B cell (primary cell): ENCODE results near the gene TEDC1. TPM values are rescaled to one million over a fixed set of nuclear protein-coding genes. Genes with fewer than 3 reads are reported as not detected.

Source experiments
- ATAC-seq: fragments of 200-7000 bp; cut with Tn5 transposase; one replicate; pipeline ENCODE4 v1.10.0; 2021; ENCODE audit warnings: low read depth, mild to moderate bottlenecking, moderate number of reproducible peaks, moderate library complexity
- CTCF ChIA-PET: fragments of 350-600 bp; sonication (Branson Sonifier 250); formaldehyde crosslinking; loops from one replicate; lab custom pipeline; 2021; ENCODE audit warnings: antibody characterized with exemption, inconsistent platforms; lab: Charles Lee
- POLR2A ChIA-PET: fragments of 350-600 bp; sonication (Branson Sonifier 250); formaldehyde crosslinking; loops from one replicate; lab custom pipeline; 2021; ENCODE audit warnings: antibody characterized with exemption; lab: Charles Lee
- DNase-seq: peaks from one replicate; pipeline ENCODE4 v3.0.0; 2013
- H2AFZ ChIP-seq: 2 replicates; pipeline ENCODE4 v1.6.1; 2012; ENCODE audit warnings: mild to moderate bottlenecking, low read depth, low read length; ENCODE audit not compliant: insufficient read depth, poor library complexity, severe bottlenecking
- H3K27ac ChIP-seq, 2 donors: 1 replicate in 1 of 2; 2 replicates in 1 of 2; pipeline ENCODE4 v1.5.1; 2012 to 2013; ENCODE audit warnings: low read length in 2 of 2, mild to moderate bottlenecking in 2 of 2, moderate library complexity in 1 of 2
- H3K27me3 ChIP-seq, 4 experiments: fragments of 200-600 bp in 1 of 4; sonication (generic) in 1 of 4; replicated peaks in 1 of 4; 1 replicate in 2 of 4; 2 replicates in 2 of 4; pipeline versions ENCODE4 v1.6.1 to v1.7.0; 2013 to 2016; ENCODE audit warnings: low read length in 3 of 4, mild to moderate bottlenecking in 2 of 4, mixed read lengths in 1 of 4, moderate library complexity in 1 of 4; ENCODE audit not compliant: insufficient read depth in 4 of 4, control insufficient read depth in 3 of 4; ENCODE audit errors: control extremely low read depth in 1 of 4
- H3K36me3 ChIP-seq, 2 experiments: replicated peaks in 1 of 2; 1 replicate in 1 of 2; 2 replicates in 1 of 2; pipeline versions ENCODE4 v1.6.1 to v1.7.1; 2013; ENCODE audit warnings: low read length in 1 of 2; ENCODE audit not compliant: insufficient read depth in 2 of 2, control insufficient read depth in 1 of 2; ENCODE audit errors: control extremely low read depth in 1 of 2, extremely low read depth in 1 of 2
- H3K4me1 ChIP-seq, 2 donors: fragments of 200-600 bp in 1 of 2; sonication (generic) in 1 of 2; 1 replicate in 1 of 2; 2 replicates in 1 of 2; pipeline versions ENCODE4 v1.5.1 to v1.6.1; 2013 to 2017; ENCODE audit warnings: low read length in 2 of 2; ENCODE audit not compliant: control insufficient read depth in 2 of 2, insufficient read depth in 2 of 2
- H3K4me2 ChIP-seq: replicated peaks from 2 replicates; pipeline ENCODE3; 2012; ENCODE audit warnings: mild to moderate bottlenecking, low read depth, low read length; ENCODE audit not compliant: poor library complexity, severe bottlenecking
- H3K4me3 ChIP-seq, 5 experiments: fragments of 200-600 bp in 1 of 5; sonication (generic) in 1 of 5; 1 replicate in 3 of 5; 2 replicates in 2 of 5; pipeline versions ENCODE4 v1.5.1 to v1.7.0; 2011 to 2016; ENCODE audit warnings: low read length in 4 of 5, mild to moderate bottlenecking in 4 of 5, low read depth in 2 of 5, control low read depth in 1 of 5, moderate library complexity in 1 of 5; ENCODE audit not compliant: insufficient read depth in 1 of 5; ENCODE audit errors: control extremely low read depth in 1 of 5, extremely low read depth in 1 of 5
- H3K79me2 ChIP-seq: fragments of 200-600 bp; sonication (generic); one replicate; pipeline ENCODE4 v1.6.0; 2016; ENCODE audit warnings: low read length; ENCODE audit not compliant: control insufficient read depth, insufficient read depth
- H3K9ac ChIP-seq: fragments of 200-600 bp; sonication (generic); 2 replicates; pipeline ENCODE4 v1.6.1; 2017; ENCODE audit warnings: mild to moderate bottlenecking, low read length, moderate library complexity
- H3K9me3 ChIP-seq, 3 donors: one replicate each; pipeline versions ENCODE4 v1.6.1 to v1.7.1; 2013; ENCODE audit warnings: low read length in 2 of 3; ENCODE audit not compliant: control insufficient read depth in 2 of 3, insufficient read depth in 1 of 3; ENCODE audit errors: control extremely low read depth in 1 of 3
- H4K20me1 ChIP-seq: 2 replicates; pipeline ENCODE4 v1.6.0; 2012; ENCODE audit warnings: mild to moderate bottlenecking, low read length; ENCODE audit not compliant: insufficient read depth, control insufficient read depth, poor library complexity, severe bottlenecking
- H3K27ac Mint-ChIP-seq: one replicate; pipeline ENCODE4 v1.8.0; 2021; ENCODE audit warnings: mixed read lengths
- H3K27me3 Mint-ChIP-seq: one replicate; pipeline ENCODE4 v1.8.0; 2021; ENCODE audit warnings: mixed read lengths
- H3K4me1 Mint-ChIP-seq: one replicate; pipeline ENCODE4 v1.8.0; 2021; ENCODE audit warnings: mixed read lengths
- H3K4me3 Mint-ChIP-seq: one replicate; pipeline ENCODE4 v1.8.0; 2021; ENCODE audit warnings: mixed read lengths
- H3K9me3 Mint-ChIP-seq: one replicate; pipeline ENCODE4 v1.8.0; 2022; ENCODE audit warnings: mixed read lengths; ENCODE audit not compliant: insufficient read depth
- EZH2 ChIP-seq: IDR thresholded peaks from 2 replicates; pipeline ENCODE4 v1.6.1; 2012; ENCODE audit warnings: borderline replicate concordance, low read depth, mild to moderate bottlenecking, moderate library complexity, low read length; ENCODE audit not compliant: insufficient read depth, poor library complexity, severe bottlenecking
- WGBS: methylation state at CpG from one replicate; pipeline ENCODE4 v1.1.5; 2013; ENCODE audit warnings: missing lambda C conversion rate; ENCODE audit not compliant: insufficient coverage; 5-methylcytosine and 5-hydroxymethylcytosine counted together
- intact Hi-C: fragments of 100-400 bp; cut with micrococcal nuclease; formaldehyde crosslinking; loops from one replicate; pipeline ENCODE4 v1.10.0; 2022
- polyA minus RNA-seq: library from RNA; depleted of rRNA, polyadenylated mRNA; stranded (reverse); fragments of >200 nt; gene quantifications from 2 replicates; pipeline ENCODE4 v1.2.3, GENCODE V29; 2012
- polyA plus RNA-seq: library from polyadenylated mRNA; depleted of rRNA; stranded (reverse); fragments of >200 nt; gene quantifications from 2 replicates; pipeline ENCODE4 v1.2.3, GENCODE V29; 2012
- total RNA-seq, 2 donors: library from RNA; stranded (reverse); fragments of 120-200 nt in 1 of 2; gene quantifications; 1 replicate in 1 of 2; 2 replicates in 1 of 2; pipeline versions ENCODE4 v1.2.3 to v1.2.4, GENCODE V29; 2013 to 2022
- TF ChIP-seq, protein P1 (sequence below): fragments of 200-600 bp; IDR thresholded peaks from one replicate; pipeline ENCODE4 v1.8.0; 2022; ENCODE audit warnings: antibody characterized with exemption, mild to moderate bottlenecking

TEDC1 gene, protein sequence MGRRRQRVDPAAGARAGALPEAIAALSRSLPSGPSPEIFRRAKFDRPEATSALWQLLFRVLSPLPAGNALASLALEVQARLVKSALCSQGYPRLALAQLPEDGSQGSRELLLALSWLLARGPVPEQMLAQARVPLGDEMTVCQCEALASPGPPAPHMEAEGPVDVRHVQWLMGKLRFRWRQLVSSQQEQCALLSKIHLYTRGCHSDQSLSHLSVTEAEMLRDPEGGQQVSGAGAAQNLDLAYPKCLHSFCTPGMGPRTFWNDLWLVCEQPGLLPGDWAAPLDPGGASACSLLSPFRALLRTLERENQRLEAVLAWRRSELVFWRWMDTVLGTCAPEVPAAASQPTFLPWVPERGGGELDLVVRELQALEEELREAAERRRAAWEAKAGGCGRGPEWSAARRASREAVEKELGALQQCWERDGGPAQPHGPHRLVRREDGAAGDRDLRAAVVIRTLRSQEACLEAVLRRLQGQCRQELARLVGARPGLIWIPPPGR
- total RNA-seq (22.2 and 25.9 TPM in 2 replicates), polyA plus RNA-seq (19.7 and 25.2 TPM in 2 replicates), polyA minus RNA-seq (81.3 and 93.0 TPM in 2 replicates)
- total RNA-seq (2013) = 11.5 TPM

DNA sequence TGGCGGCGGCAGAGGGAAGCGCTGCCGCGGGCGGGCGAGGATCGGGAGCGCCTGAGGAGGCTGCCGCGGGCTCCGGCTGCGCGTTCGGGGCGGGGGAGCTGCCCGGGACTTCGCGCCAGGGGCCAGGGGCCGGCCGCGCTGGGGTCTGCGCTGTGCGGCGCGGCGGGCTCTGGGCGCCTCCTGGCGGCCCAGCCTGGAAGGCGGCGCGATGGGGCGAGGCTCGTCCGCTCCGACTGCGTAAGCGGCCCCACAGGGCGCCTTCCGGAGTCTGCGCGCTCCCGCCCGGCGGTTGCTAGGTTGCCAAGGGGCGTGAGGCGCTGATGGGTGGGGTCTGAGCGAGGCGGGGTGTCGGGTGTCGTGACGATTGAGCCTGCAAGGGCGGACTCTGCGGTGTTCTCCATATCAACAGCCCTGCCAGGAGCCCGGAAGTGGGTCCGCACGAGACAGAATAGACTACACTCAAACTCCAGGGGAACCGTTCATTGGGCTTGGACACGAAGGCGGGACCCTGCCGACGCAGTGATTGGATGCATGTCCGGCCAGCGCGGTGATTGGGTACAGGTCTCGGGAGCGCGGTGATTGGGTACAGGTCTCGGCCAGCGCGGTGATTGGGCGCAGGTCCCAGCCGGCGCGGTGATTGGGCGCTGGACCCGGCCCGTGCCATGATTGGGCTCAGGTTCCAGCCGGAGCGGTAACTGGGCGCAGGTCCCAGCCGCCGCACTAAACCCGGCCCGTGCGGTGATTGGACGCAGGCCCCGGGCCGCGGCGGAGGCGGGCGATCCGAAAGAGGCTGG lies at the start of gene TEDC1:
Gene TEDC1, plus strand, starts transcription at position 675 of the 794 bp plus-strand sequence. CDS start 130 bp downstream, outside the sequence.
- Histone ChIP-seq H3K27me3 (no peaks in the 10 kb centered on the region), H2AFZ (peak within 1 kb of the TSS; percentile 72), H3K9ac (peak within 1 kb of the TSS; percentile 86), H3K4me1 (peaks cover 33 to 49% of the 10 kb centered on the region in 2 donors), H3K4me3 (peak within 1 kb of the TSS in 4 of 5 experiments; percentile 65 to 89 (median 79)), H3K79me2 (peaks cover 9% of the 10 kb centered on the region), H3K9me3 (no peaks in the 10 kb centered on the region), H3K36me3 (peaks cover 0 to 9% of the 10 kb centered on the region in 2 experiments), H3K27ac (peak within 1 kb of the TSS; percentile 95 to 96), H3K4me2 (peak within 1 kb of the TSS; percentile 100), H4K20me1 (peaks cover 26% of the 10 kb centered on the region)
- Mint-ChIP-seq H3K4me1 (peaks cover 35% of the 10 kb centered on the region), H3K9me3 (no peaks in the 10 kb centered on the region), H3K27me3 (no peaks in the 10 kb centered on the region), H3K27ac (peak within 1 kb of the TSS; percentile 97), H3K4me3 (peak within 1 kb of the TSS; percentile 90)
- intact Hi-C loops = loop anchor here (1.0 to 5.0 kb wide), 10 partner anchors 9 to 398 kb away; partner anchors contain the start of genes BRF1, CRIP2, PACS2 and TEX22
- under 1% methylated on average over 94 of the region's 94 CpGs for WGBS
- POLR2A ChIA-PET = interaction anchor here (0.9 to 2.2 kb wide), 8 partner anchors 9 to 243 kb away, joined by 3 to 39 read pairs (median 4); partner anchors contain the start of gene BTBD6
- peak; percentile 69 for ATAC-seq
- CTCF ChIA-PET = interaction anchor here (0.8 to 4.5 kb wide), 23 partner anchors 12 to 887 kb away, joined by 3 to 121 read pairs (median 7); partner anchors contain the start of gene BRF1
- TF ChIP-seq, protein P1, sequence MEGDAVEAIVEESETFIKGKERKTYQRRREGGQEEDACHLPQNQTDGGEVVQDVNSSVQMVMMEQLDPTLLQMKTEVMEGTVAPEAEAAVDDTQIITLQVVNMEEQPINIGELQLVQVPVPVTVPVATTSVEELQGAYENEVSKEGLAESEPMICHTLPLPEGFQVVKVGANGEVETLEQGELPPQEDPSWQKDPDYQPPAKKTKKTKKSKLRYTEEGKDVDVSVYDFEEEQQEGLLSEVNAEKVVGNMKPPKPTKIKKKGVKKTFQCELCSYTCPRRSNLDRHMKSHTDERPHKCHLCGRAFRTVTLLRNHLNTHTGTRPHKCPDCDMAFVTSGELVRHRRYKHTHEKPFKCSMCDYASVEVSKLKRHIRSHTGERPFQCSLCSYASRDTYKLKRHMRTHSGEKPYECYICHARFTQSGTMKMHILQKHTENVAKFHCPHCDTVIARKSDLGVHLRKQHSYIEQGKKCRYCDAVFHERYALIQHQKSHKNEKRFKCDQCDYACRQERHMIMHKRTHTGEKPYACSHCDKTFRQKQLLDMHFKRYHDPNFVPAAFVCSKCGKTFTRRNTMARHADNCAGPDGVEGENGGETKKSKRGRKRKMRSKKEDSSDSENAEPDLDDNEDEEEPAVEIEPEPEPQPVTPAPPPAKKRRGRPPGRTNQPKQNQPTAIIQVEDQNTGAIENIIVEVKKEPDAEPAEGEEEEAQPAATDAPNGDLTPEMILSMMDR = peak; percentile 82
- TF ChIP-seq EZH2 = peak; percentile 80
- DNase-seq = peak; percentile 100
